Stimulated activated CD4-positive, alpha-beta T cell treated with anti-CD3 and anti-CD28 coated beads, Interleukin-12 subunit alpha, Interleukin-12 subunit beta, amount 100 ng/mL, for 48 hours (primary cell): ENCODE measurements around the gene PRKAR1B.

Source experiments
- DNase-seq, 3 donors: peaks; one replicate each; pipeline ENCODE4 v3.0.0-alpha.2; 2020; ENCODE audit warnings: low read depth in 2 of 3, low spot score in 1 of 3

The PRKAR1B gene

DNA sequence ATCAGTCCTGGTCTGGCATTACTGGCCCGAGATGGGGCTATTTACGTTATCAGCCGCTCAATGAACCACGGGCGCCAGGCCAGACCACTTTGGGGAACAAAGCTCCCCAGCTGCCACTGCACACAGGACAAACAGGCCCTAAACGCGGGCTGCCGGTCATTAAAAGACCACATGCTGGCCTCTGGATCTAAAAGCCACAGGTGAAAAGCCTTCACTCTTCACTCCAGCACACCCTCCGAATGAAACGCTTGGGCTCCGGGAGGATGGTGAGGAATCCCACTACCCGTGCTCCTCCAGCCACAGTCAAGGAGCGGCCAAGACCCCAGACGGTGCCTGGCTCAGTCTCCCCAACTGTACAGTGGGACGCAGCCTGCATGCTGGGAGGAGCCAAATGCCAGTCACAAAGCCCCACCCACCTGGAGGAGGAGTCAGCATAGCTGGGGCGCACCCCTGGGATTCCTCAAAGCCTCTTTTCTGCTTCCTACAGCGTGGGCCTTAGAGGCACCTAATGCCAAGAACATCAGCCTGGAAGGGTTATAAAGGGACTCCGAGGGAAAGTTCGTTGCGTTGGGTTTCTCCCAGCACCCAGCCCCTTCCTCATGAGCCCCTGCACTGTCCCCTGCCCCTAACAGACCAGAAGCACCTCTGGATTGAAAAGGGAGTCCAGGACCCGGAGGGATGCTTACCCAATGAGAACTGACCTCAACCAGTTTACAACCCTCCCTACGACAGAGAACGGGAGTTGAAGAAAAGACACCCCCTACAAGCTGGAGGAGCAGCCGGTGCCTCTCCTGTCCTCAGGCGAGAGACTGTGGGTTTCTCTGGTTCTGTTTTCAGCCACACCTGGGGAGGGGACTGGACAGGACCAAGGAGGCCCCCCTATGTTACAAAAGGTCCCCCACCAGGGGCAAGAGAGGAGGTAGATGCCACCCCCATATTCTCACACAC is 212.2 kb downstream of the PRKAR1B start:
- DNase-seq: no peak

DNA sequence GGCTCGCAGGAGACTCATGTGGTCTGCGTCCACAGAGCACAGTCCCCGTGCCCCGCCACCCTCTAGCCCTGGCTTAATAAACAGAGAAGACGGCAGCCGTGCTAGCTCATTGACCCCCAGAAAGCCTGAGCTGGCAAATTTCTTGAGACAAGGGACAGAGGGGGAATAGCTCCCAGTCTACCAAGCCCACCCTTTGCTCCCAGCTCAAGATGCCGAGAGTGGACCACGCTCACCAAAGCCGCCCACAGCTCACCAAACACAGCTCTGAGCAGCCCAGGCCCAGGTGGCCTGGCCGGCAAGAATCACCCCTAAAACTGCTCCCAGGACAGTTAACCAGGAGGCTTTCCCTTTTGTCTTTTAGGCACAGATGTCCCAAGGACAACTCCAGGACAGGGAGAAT is 212.8 kb downstream of the PRKAR1B start:
- no peak for DNase-seq

GRCh38 chr7:513521-514166 is 213.4 kb downstream of the PRKAR1B start:
- no peak for DNase-seq

- DNase-seq: no peak
These were observed 214.4 kb downstream of the PRKAR1B start for GRCh38 chr7:512541-513311.

GRCh38 chr7:512146-512510 is 215.0 kb downstream of the PRKAR1B start:
- DNase-seq: no peak

DNA sequence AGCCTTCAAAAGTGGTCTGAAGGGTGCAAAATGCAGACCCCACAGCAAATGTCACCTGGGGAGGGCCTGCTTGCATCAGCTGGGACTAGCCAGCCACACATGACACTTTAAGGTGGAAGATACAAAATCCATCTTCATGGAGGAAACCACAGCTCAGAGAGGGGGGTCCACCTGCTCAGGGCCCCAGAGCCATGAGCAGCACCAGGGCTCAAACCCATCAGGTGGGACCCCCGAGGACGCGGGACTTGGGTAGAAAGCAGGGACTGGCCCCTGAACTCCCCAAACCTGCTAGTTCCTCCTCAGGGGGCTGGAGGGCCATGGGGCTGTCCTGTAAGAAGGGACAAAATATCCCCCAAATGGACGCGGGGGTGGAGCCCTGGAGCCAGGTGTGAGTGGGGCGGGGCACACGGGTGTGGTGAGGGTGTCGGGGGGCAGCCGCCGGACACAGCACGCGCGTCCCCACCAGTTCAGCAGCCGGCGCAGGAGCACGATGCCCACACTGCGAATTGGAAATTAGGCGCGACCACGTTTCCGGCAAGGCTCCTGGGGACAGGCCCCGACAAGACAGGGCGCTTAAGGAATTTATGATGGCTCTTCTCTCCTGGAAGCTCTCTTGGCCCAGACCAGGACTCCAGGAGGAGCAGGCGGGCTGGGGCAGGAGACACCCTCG is 215.5 kb downstream of the PRKAR1B start:
- DNase-seq: no peak

DNA sequence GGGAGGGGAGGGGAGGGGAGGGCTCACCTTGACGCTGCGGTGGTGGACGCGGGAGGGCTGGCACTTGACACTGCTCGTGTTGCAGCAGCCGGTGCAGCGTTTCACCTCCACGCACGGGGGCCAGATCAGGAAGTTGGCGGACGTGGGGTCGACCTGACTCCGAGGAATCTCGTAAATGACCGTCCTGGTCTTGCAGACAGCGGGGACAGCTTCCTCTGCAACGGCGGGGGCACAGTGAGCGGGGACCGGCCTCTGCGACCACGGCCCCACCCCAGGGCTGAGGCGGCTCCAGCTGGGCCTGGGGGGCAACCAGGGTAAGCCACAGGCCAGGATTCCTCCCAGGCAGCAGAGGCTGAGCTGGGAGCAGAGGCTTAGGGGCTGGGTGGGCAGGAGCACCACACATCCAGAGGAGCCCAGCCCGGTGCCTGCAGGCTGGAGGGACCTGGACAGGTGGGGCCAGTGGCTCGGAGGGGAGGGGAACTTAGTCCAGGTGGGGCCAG is 216.2 kb downstream of the PRKAR1B start:
- no peak for DNase-seq

DNA sequence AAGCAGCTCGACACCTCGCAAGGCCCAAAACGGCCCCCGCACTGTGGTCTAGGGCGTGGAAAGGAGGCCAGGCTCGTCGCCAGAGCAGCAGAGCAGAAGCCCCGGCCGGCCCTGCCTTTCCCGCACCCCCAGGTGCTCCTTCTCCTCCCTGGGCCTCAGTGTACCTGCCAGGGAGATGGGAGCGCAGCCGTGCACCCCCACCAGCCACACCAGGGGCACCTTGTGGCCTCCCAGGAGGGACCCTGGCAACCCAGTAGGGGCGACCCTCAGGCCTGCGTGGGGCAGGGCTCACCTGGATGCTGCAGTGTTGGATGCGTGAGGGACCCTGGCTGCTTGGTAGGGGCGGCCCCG is 217.0 kb downstream of the PRKAR1B start:
- DNase-seq: no peak

DNA sequence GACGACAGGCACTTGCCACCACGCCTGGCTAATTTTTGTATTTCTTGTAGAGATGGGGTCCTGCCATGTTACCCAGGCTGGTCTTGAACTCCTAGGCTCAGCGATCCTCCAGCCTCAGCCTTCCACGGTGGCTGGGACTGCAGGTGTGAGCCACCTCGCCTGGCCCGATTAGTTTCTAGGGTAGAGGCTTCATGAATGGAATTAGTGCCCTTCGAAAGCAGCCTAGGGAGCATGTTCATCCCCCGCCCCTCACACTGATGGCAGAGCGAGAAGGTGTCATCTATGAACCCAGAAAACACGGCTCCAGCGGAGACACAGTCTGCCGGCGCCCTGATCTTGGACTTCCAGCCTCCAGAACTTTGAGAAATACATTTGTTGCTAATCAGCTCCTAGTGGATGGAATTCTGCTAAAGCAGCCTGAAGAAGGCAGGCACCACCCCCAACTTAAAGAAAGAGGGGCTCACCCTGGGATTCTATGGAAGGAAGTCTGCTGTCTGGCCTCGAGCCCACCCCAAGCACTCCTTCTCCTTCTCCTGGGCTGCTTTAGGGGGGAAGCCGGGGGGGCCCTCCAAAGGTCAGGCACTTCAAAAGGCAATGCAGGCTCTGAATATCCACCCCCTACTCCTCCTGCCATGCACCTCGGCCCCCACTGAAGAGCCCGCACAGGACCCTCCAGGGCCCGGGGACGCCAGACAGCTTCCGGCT is 217.5 kb downstream of the PRKAR1B start:
- no peak for DNase-seq

- no peak for DNase-seq
These were observed 218.5 kb downstream of the PRKAR1B start for GRCh38 chr7:508461-509170.

DNA sequence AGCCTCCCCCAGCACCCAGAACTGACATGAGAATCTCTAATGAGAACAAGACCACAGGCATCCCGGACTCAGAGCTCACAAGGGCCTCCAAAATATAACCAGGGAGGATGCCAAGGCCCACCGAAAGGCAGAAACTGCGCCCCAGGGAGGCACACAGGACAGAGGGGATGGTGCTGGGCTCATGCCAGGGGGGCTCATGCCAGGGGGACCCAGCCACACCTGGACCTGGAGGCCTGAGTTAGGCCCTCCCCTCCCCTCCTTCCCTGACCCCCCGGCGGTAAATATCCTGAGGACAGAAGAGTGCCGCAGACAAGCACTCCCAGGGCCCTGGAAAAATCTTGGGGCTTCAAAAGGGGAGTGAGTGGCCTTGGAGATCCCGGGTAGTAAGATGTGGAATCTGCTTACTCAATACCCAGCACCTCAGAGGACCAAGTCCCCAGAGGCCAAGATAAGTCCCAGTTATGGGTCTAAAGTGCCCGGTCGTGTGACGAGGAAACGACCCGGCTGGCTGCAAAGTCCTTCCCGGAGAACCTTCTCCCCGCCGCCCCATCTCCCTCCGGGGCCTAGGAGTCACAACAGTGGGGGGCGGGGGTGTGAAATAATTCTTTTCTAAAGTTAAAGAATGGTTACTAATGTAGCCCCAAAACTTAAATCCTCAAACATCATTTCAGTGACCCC is 219.3 kb downstream of the PRKAR1B start:
- DNase-seq: no peak

GRCh38 chr7:506921-507622 is 220.0 kb downstream of the PRKAR1B start:
- no peak for DNase-seq

DNA sequence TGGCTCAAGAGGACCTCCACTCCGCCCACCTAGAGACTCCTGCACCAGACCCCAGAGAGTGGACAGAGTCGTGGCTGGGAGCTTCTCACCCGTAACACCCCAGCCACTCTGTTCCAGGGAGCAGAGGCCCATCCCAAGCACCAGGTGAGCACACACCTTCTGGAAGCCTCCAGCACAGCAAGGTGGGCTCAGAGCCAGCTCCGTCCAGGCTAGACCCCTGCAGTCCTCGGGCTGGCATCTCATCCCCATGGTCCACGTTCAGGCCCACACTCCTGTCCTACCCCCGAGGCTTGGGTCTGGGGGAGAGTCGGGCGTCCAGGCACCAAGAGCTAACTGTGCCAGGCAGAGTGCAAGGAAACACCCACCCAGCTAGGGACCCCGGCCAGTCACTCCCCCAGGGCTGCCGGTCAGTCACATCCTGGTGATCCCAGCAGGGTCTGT is 220.7 kb downstream of the PRKAR1B start:
- DNase-seq: no peak

DNA sequence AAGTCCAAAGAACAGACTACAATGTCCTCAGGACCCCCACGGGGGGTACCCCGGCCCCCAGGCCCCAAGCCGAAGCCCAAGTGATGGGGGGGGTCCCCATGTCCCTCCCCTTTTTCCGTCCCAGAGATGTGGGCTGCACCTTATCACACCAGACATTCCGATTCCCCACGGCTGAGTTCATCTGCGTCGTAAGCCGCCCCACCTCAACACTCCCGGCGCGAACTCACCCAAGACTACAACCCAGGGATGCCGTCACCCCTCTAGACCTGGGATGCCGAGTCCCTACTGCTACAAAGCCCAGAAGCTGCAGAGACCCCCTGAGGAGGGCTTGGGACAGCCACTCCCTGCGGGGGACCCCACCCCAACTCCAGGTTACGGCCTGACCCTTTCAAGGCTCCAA is 221.9 kb downstream of the PRKAR1B start:
- no peak for DNase-seq

GRCh38 chr7:504221-505111 is 222.6 kb downstream of the PRKAR1B start:
- no peak for DNase-seq

GRCh38 chr7:503575-504111 is 223.4 kb downstream of the PRKAR1B start:
- DNase-seq: no peak

- DNase-seq: no peak
These were observed 224.8 kb downstream of the PRKAR1B start for GRCh38 chr7:502296-502695.
